ENCODE results near the gene SRF. TPM values are rescaled to one million over a fixed set of nuclear protein-coding genes. Genes with fewer than 3 reads are reported as not detected.

Gene SRF
- total RNA-seq, 1 donor: 17.9 TPM

GRCh38 chr6:43183441-43183840 lies 12.4 kb downstream of the SRF start:
- peak overlapping the region; percentile 90 for H3K4me3 ChIP-seq (ENCODE audit: low read depth, low read length)

GRCh38 chr6:43184268-43184985 lies 13.4 kb downstream of the SRF start:
- H3K4me3 ChIP-seq (ENCODE audit: low read depth, low read length): no peak overlapping the region
- DNase-seq (ENCODE audit: low read depth): no peak
- no peak for TF ChIP-seq CTCF (IDR thresholded peaks at IDR 0.05; ENCODE audit: insufficient read depth, low read length)

More at GRCh38 chr6:43183441-43183840, 12.4 kb downstream of the SRF start:
- TF ChIP-seq CTCF (IDR thresholded peaks at IDR 0.05; ENCODE audit: insufficient read depth, low read length): no peak
- no peak for DNase-seq (ENCODE audit: low read depth)

- no peak for DNase-seq (ENCODE audit: low read depth)
- TF ChIP-seq CTCF (IDR thresholded peaks at IDR 0.05; ENCODE audit: insufficient read depth, low read length): no peak
Observed at GRCh38 chr6:43185391-43185985, 14.4 kb downstream of the SRF start.

GRCh38 chr6:43186019-43186418 lies 14.9 kb downstream of the SRF start:
- TF ChIP-seq CTCF (IDR thresholded peaks at IDR 0.05; ENCODE audit: insufficient read depth, low read length): no peak
- H3K4me3 ChIP-seq (ENCODE audit: low read depth, low read length): no peak overlapping the region
- no peak for DNase-seq (ENCODE audit: low read depth)

More at GRCh38 chr6:43185391-43185985, 14.4 kb downstream of the SRF start:
- H3K4me3 ChIP-seq (ENCODE audit: low read depth, low read length): no peak overlapping the region

- no peak for DNase-seq (ENCODE audit: low read depth)
- H3K4me3 ChIP-seq (ENCODE audit: low read depth, low read length): no peak overlapping the region
- no peak for TF ChIP-seq CTCF (IDR thresholded peaks at IDR 0.05; ENCODE audit: insufficient read depth, low read length)
Observed at GRCh38 chr6:43186706-43187105, 15.6 kb downstream of the SRF start.

GRCh38 chr6:43187821-43188220 lies 16.8 kb downstream of the SRF start:
- no peak for TF ChIP-seq CTCF (IDR thresholded peaks at IDR 0.05; ENCODE audit: insufficient read depth, low read length)
- DNase-seq (ENCODE audit: low read depth): no peak
- H3K4me3 ChIP-seq (ENCODE audit: low read depth, low read length): no peak overlapping the region

Measured in fibroblast of the aortic adventitia (primary cell).